A549 treated with ZK216348 at 1 μM for 4 hours (cell line): Measurements from ENCODE around the gene DNAAF1. TPM values are rescaled to one million over a fixed set of nuclear protein-coding genes. Genes with fewer than 3 reads are reported as not detected.

Source experiments
- total RNA-seq: library from RNA; stranded (reverse); fragments of 200-300 nt; extraction: Qiagen RNA extraction; gene quantifications from 5 replicates; pipeline ENCODE4 v1.2.3, GENCODE V29; 2022; ENCODE audit warnings: low read depth

The DNAAF1 gene
- 0.18 to 0.28 TPM (median 0.22 TPM) in 4 of 5 replicates, not detected in the other for total RNA-seq

GRCh38 chr16:84144859-84145639, at the start of gene DNAAF1, which contains the start of gene HSDL1:
Gene DNAAF1, plus strand, starts transcription at chr16:84145308. Its CDS starts 133 bp downstream, at chr16:84145441.
Gene HSDL1, minus strand, starts transcription at chr16:84145177. Its CDS starts 13,856 bp downstream, at chr16:84131321.

GRCh38 chr16:84116720-84117493, 28.2 kb upstream of the DNAAF1 start, which contains the start of gene MBTPS1:
Gene MBTPS1, minus strand, starts transcription at chr16:84116942. Its CDS starts 15,159 bp downstream, at chr16:84101783.

GRCh38 chr16:84186685-84187437, 41.8 kb downstream of the DNAAF1 start, which contains the start of gene TAF1C:
Gene TAF1C, minus strand, starts transcription at chr16:84187057. Its CDS starts 2,069 bp downstream, at chr16:84184988.

GRCh38 chr16:84190731-84191388, 45.8 kb downstream of the DNAAF1 start, which contains the start of gene ADAD2:
Gene ADAD2, plus strand, starts transcription at chr16:84191157. Its CDS starts 74 bp downstream, at chr16:84191231.

Other genes with a start within 250 kb of the DNAAF1 start
- gene MLYCD, start 246.2 kb upstream of the DNAAF1 start, total RNA-seq, result 1.3 to 1.9 TPM (median 1.8 TPM) in 5 replicates
- 20.4 to 40.0 TPM (median 24.5 TPM) in 5 replicates for gene OSGIN1, start 192.1 kb upstream of the DNAAF1 start, total RNA-seq
- gene NECAB2, start 177.1 kb upstream of the DNAAF1 start, total RNA-seq, result 1.7 to 4.0 TPM (median 1.9 TPM) in 5 replicates
- not detected in 5 replicates for gene SLC38A8, start 102.5 kb upstream of the DNAAF1 start, total RNA-seq
- 34.2 to 49.0 TPM (median 46.7 TPM) in 5 replicates for gene MBTPS1, start 28.4 kb upstream of the DNAAF1 start, total RNA-seq
- gene HSDL1, start 131 bp upstream of the DNAAF1 start, total RNA-seq, result 14.6 to 19.7 TPM (median 18.5 TPM) in 5 replicates
- gene TAF1C, start 41.7 kb downstream of the DNAAF1 start, total RNA-seq, result 16.1 to 37.0 TPM (median 31.8 TPM) in 5 replicates
- gene ADAD2, start 45.8 kb downstream of the DNAAF1 start, total RNA-seq, result not detected in 5 replicates
- gene KCNG4, start 94.7 kb downstream of the DNAAF1 start, total RNA-seq, result not detected in 5 replicates
- not detected in 5 replicates for gene WFDC1, start 149.6 kb downstream of the DNAAF1 start, total RNA-seq
- 0.09 to 0.51 TPM (median 0.19 TPM) in 4 of 5 replicates, not detected in the other for gene ATP2C2, start 223.2 kb downstream of the DNAAF1 start, total RNA-seq